Metanephros (tissue), 1 donor: ENCODE measurements around the gene PRRG3. TPM values are rescaled to one million over a fixed set of nuclear protein-coding genes. Genes with fewer than 3 reads are reported as not detected.

Source experiments
- total RNA-seq: library from RNA; depleted of rRNA; stranded (reverse); fragments of >200 nt; gene quantifications from one replicate; pipeline ENCODE4 v1.2.3, GENCODE V29; 2014

Gene PRRG3
- total RNA-seq: 6.1 TPM

GRCh38 chrX:151694661-151695582, at the start of gene PRRG3:
TSS of gene PRRG3 (plus strand) at chrX:151695458. CDS start at chrX:151698815, 3,357 bp downstream.

GRCh38 chrX:151715752-151716151, 20.5 kb downstream of the PRRG3 start, which contains the start of gene FATE1:
TSS of gene FATE1 (plus strand) at chrX:151716035. CDS start at chrX:151716120, 85 bp downstream.

GRCh38 chrX:151734446-151734845, 39.2 kb downstream of the PRRG3 start, which contains the start of gene CNGA2:
TSS of gene CNGA2 (plus strand) at chrX:151734746. CDS start at chrX:151738484, 3,738 bp downstream.

Other genes starting within 250 kb of the PRRG3 start
- gene PASD1, start 131.8 kb upstream of the PRRG3 start, total RNA-seq: not detected
- 0.29 TPM for gene FATE1, start 20.6 kb downstream of the PRRG3 start, total RNA-seq
- gene CNGA2, start 39.3 kb downstream of the PRRG3 start, total RNA-seq: not detected
- gene MAGEA4, start 217.4 kb downstream of the PRRG3 start, total RNA-seq: not detected